Gastroesophageal sphincter (tissue), 3 donors: ENCODE measurements around the gene CNIH2.

Experiments
- EP300 ChIP-seq: sonication (generic); formaldehyde crosslinking; IDR thresholded peaks from one replicate; pipeline ENCODE4 v1.6.1; 2017; ENCODE audit warnings: antibody characterized with exemption, mild to moderate bottlenecking
- POLR2A ChIP-seq, 2 donors: fragments of 450-650 bp; IDR thresholded peaks; one replicate each; pipeline ENCODE4 v1.6.1; 2017; ENCODE audit warnings: antibody characterized with exemption in 2 of 2, mild to moderate bottlenecking in 2 of 2, moderate library complexity in 1 of 2
- POLR2AphosphoS5 ChIP-seq: sonication (generic); formaldehyde crosslinking; IDR thresholded peaks from one replicate; pipeline ENCODE4 v1.6.1; 2017; ENCODE audit warnings: antibody characterized with exemption
- TF ChIP-seq, protein P1 (sequence below), 4 experiments: fragments of 200-600 bp in 2 of 4; fragments of 450-650 bp in 2 of 4; sonication (generic) in 1 of 4; IDR thresholded peaks; one replicate each; pipeline ENCODE4 v1.5.1; 2017 to 2019; ENCODE audit warnings: antibody characterized with exemption in 4 of 4, mild to moderate bottlenecking in 2 of 4, moderate library complexity in 2 of 4

- no peak for TF ChIP-seq POLR2AphosphoS5
- TF ChIP-seq, protein P1, sequence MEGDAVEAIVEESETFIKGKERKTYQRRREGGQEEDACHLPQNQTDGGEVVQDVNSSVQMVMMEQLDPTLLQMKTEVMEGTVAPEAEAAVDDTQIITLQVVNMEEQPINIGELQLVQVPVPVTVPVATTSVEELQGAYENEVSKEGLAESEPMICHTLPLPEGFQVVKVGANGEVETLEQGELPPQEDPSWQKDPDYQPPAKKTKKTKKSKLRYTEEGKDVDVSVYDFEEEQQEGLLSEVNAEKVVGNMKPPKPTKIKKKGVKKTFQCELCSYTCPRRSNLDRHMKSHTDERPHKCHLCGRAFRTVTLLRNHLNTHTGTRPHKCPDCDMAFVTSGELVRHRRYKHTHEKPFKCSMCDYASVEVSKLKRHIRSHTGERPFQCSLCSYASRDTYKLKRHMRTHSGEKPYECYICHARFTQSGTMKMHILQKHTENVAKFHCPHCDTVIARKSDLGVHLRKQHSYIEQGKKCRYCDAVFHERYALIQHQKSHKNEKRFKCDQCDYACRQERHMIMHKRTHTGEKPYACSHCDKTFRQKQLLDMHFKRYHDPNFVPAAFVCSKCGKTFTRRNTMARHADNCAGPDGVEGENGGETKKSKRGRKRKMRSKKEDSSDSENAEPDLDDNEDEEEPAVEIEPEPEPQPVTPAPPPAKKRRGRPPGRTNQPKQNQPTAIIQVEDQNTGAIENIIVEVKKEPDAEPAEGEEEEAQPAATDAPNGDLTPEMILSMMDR (IDR thresholded peaks at IDR 0.05), result no peak
- TF ChIP-seq POLR2A (IDR thresholded peaks at IDR 0.05), result no peak
- no peak for TF ChIP-seq EP300
These were observed 12.2 kb upstream of the CNIH2 start for GRCh38 chr11:66265531-66266377.
